ENCODE data around the gene PA2G4.

GRCh38 chr12:56105609-56105902 is 1.2 kb downstream of the PA2G4 start:
- TF ChIP-seq, protein P1, sequence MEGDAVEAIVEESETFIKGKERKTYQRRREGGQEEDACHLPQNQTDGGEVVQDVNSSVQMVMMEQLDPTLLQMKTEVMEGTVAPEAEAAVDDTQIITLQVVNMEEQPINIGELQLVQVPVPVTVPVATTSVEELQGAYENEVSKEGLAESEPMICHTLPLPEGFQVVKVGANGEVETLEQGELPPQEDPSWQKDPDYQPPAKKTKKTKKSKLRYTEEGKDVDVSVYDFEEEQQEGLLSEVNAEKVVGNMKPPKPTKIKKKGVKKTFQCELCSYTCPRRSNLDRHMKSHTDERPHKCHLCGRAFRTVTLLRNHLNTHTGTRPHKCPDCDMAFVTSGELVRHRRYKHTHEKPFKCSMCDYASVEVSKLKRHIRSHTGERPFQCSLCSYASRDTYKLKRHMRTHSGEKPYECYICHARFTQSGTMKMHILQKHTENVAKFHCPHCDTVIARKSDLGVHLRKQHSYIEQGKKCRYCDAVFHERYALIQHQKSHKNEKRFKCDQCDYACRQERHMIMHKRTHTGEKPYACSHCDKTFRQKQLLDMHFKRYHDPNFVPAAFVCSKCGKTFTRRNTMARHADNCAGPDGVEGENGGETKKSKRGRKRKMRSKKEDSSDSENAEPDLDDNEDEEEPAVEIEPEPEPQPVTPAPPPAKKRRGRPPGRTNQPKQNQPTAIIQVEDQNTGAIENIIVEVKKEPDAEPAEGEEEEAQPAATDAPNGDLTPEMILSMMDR (IDR thresholded peaks at IDR 0.05): no peak
- TF ChIP-seq POLR2A (IDR thresholded peaks at IDR 0.05) (no peak), POLR2AphosphoS5 (IDR thresholded peaks at IDR 0.05) (no peak)

Data from transverse colon (tissue), 4 donors.